Hematopoietic multipotent progenitor cell treated with erythropoietin and hydrocortisone succinate and interleukin-3 and kit ligand, for 4 days (in vitro differentiated cells): ENCODE data around the gene AGAP2.

Experiments used
- DNase-seq: peaks from one replicate; pipeline ENCODE4 v3.0.0-alpha.2; 2015

The AGAP2 gene

DNA sequence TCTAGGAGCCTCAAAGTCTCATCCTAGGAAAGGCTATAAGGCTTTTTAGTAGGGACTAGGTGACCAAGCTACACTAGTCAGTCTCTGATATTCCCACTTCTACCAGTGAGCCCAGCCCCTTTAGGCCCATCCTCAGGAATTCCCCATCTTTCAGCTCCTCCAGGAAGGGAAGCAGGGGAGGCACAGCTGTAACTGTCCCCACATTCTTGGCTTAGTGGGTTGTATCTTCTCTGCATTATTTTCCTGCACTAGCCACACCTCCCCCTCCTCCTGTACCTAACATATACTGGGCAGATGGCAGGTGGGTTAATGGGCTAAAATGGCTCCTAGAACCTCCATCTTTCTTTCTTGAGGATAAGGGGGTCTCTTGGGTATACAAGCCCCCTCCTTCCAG is 28.8 kb upstream of the AGAP2 start:
- no peak for DNase-seq

DNA sequence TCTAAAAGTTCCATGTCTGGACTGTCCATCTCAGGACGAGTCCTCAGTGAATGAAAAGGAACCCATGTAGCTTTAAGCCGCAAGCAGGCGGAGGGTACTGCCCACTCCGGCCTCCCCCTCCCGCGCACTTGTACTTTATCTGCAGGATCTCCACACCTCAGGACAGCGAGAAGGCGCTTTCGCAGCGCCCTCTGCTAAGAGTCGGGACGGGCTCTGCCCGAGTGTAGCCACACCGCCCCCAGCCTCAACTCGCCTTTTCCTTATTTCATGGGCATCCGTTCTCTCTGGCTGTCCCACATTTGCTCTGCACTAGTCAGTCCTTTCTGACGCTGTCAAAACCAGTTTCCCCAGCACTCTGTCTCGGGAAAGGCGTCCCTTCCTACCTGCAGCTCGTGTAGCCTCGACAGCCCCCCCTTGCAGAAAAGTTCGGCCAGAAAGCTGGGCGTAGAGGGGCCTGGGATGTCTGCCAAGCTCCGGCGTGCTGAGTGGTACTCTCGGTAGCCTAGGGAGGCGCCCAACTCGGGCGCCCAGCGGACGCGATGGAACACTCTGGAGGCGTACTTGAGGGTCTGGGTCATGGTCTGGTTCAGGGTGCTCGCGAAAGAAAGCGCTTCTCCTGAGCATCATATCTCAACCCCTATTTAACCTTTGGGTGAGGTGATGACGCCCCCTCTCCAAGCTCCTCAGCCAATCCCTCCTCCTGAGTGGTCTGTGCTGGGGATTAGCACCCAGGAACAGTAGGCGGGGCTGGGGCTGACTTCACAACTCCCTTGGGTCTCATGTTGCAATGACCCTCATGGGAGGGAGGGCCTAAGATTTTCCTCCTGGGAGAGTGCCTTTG is 28.1 kb upstream of the AGAP2 start, which contains the start of gene CYP27B1:
Gene CYP27B1 (minus strand): TSS at position 615 of the 841 bp plus-strand sequence. CDS start 37 bp downstream, at position 578.
- DNase-seq: peak; percentile 49

DNA sequence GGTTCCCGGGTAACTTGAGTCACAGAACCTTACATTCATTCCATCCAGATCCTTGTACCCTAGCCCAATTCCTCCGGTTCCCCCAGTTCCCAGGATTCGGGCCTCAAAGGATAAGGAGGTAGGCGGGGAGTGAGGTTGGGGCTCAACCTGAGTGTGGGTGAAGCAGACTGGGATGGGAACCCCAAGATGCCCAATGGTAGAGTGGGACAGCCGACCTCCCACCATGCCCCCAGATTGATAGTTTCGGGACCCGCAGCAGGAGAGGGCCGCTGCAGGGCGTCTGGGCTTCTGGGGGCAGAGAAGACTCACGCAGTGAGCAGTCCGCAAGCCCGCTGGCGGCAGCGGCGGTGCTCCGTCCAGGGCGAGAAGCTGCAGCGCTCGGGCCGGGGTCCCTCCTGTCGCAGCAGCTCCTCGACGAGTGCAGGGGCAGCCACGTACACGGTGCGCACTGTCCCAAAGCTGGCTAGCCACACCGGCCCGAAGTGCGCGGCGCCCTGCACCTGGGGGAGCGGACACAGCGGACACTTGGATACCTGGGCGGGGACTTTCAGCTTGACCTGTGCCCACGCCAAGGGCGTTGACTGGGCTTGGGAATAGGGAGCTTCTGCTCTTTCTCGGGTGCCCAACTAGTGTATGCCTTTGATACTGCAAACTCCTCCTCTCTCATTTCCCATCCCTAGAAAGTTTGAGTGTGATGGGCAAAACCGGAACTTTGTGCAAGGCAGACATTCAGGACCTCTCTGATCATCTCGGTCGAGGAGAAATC is 27.3 kb upstream of the AGAP2 start:
- DNase-seq: peak; percentile 27

DNA sequence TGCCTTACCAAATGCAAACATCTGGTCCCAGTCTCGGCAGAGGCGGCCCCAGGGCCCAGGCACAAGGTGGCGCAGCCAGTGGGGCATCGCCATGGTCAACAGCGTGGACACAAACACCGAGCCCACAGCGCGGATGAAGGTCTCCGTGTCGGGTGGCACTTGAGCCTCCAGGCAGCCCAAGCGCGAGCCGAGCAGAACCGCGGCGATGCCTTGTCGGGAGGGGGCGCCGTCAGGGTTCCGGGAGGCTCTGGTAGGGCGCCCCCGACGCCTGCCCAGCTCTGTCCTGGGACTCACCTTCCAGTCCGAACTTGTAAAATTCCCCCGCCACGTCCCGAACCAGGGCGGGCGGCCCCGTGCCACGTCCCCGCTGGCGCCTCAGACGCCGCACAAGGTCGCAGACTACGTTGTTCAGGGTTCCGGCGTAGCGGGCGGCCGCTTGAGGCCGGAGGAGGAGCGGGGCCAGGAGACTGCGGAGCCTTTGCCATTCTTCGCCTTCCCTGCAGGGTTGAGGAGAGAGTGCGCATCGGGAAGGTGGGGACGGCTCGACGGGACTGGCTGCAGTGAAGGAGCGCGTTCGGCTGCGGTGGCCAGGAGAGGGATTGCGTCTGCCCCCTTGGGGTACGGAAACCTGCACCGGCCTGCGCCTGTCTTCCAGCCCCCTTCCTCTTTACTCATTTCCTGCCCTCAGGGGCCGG is 26.6 kb upstream of the AGAP2 start:
- peak; percentile 63 for DNase-seq

DNA sequence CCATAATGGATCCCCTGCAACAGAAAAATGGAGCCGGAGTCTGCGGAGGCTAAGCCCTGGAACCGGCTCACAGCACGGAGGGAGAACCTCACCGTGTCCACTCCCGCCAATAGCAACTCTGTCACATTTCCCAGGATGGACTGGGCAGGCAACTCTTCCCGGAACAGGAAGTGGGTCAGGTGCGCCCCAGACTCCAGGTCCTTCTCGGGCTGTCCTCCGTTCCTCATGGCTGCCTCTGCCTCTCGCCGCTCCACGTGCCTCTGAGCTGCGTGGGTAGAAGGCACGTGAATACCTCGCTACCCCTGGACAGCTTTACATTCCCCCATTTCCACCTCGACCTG is 26.1 kb upstream of the AGAP2 start:
- DNase-seq: peak; percentile 12

DNA sequence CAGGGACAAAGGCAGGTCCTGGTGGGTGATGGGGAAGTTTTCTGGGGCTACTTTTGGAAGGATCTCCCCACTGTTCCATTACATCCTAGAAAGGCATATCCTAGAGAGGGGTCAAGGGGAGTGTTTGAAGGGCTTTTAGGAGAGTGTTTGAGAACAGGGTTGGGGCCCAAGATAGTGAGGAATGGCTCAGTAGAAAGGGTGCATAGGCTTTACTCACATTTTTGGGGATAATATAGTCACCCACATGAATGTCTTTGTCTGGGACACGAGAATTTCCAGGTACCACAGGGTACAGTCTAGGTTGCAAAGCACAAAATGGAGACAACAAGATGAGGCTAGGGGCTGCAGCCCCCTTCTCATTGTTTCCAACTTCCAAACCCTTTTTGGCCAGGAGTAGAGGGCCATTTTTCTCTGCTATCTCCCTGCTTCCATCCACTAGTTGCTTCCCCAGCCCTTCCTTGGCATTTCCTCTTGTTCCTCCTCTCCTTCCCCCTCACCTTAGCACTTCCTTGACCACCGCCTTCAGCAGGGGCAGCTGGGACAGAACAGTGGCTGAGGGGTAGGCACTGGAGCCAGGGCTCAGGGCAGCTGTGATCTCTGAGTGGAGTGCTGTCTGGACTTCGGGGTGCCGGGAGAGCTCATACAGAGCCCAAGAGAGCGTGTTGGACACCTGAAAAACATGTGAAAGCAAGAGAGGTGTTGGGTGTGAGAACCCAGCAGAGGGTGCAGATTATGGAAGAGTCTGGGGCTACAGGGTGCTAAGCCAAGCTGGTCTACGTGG is 25.5 kb upstream of the AGAP2 start:
- no peak for DNase-seq

DNA sequence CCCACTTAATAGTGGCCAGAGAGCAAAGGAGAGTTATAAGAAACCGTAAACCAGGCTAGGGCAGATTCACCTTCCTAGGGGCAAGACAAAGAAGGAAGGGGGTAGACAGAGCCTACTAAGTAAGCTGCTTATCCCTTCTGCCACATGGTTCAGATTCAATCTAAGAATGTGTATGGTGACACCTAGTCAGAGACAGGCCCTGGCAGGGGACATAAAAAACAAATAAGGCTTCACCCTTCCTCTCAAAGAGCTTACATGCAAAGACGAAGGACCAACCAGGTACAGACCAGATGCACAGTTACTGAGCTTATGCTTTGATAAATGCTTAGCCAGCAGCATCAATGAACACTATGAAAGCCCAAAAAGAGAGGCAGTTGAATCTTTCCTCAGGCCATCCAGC is 23.9 kb upstream of the AGAP2 start:
- no peak for DNase-seq

DNA sequence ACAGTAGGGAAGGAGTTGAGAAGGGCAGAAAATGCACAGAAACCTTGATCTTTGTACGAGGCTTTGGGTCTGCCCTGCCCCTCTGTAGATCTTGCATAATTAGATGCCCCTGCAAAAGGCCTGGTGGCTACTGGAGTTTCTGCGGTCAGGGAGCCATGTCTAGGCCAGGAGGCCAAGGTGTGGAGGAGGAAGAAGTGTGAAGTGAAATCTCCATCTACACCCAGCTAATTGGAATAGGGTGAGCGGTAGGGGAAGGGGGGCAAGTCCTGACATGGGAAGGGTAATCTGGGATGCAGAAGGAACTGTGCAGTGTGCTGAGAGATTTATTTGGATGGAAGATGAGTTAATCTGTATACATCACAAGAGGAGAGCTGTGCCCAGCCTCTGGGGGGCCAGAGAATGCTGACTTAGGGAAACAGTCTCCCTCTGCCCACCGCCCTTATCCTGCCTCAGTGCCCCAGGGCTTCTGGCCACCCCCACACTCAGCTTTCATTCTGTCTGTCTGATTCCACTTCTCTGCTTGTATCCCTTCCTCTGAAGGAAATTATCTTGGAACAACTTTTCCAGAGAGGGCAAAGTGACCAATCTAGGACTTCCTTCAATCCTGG is 23.0 kb upstream of the AGAP2 start:
- DNase-seq: no peak

DNA sequence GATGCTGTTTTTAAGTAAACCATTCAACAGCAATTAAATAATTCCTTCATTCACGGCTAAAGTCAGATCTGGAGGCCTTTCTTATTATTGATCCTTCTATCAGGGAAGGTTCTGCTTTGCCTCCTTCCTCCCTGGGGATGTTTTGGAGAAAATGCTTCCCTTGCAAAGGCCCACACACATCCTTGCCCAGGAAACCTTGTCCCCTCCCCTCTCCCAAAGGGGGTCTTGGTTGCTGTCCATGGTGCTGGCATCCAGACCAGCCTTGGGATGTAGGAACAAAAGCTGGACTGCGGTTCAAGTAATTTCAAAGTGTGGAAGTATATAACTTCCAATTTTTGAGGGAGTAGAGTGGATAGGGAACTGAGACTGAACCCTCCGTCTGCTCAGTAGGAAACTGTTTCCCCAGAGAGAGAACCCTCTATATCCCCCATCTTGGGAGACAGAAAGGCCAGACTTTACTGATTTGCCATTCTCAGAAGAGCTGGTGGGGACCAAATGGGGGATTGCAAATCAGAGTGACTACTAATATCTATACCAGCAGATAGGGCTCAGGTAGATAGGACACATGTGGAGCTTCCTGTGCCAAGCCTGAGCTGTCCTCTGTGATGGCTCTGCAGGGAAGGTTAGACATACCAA is 21.9 kb upstream of the AGAP2 start:
- no peak for DNase-seq

DNA sequence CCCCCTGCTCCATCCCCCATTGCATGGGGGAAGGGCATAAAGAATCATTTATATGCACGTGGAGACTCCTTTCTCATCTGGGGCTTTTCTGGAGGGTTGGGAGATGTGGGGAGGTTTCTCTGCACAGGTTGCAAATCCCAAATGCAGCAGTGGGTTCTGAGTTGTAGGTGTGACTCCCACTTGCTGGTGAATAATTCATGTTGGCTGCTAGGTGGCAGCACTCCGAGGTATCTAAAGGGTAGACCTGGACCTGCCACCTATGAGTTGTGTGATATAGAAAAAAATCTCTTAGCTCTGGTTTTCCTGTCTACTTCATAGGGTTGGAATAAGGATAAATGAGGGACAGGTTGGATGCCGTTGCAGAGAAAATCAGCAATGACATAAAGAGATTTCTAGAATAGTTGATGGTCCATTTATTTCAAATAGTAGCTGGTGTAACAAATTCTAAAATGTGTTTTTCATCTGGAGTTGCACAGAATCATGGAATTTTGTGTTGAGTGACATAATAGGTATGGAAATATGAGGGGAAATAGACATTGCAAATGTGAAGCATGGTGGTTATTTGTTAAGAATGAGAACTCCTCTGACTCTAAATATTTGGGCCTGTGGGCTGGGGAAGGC is 20.9 kb upstream of the AGAP2 start:
- DNase-seq: peak; percentile 62

DNA sequence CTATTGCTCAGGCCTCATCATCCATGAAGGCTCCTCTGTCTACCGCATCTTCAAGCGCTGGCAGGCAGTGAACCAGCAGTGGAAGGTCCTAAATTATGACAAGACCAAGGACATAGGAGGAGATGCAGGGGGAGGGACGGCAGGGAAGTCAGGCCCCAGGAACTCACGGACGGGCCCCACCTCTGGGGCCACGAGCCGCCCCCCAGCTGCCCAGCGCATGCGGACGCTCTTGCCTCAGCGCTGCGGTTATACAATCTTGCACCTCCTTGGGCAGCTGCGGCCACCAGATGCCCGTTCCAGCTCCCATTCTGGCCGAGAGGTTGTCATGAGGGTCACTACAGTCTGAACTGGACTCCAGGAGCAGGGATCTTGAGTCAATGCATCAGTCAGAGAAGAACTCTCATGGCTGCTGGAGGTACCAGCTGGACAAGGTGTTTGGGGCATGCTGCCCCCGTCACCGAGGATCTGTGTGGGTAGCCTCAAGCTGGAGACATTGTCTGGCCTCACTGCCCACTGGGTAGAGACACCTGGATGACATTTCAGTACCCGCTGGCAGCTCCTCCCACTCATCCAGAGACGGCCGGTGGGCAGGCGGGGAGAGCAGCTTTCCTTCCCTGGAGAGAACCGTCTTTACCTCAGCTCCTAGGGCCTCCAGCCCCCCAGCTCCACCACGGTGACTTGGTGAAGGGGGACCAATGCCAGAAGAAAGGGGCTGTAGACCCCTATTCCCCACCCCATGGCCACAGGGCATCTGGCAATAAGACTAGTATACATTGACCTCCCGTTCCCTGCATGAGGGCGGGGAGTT is 20.2 kb upstream of the AGAP2 start:
- no peak for DNase-seq

DNA sequence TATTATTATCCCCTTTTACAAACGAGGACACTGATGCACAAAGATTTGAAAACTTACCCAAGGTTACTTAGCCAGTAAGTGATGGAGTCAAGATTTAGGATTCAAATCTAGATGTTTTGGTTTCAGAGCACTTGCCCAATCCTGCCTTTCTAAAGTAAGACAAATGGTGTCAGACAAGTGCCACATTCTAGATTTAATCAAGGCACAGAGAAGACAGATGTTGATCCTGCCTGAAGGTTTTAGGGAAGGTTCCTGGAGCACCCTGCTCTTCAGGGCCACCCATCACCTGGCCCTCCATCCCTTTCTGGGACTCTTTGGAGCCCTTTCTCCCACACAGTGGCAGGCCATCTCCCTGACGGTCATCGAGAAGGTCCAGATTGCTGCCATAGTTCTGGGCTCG is 19.2 kb upstream of the AGAP2 start:
- DNase-seq: no peak

DNA sequence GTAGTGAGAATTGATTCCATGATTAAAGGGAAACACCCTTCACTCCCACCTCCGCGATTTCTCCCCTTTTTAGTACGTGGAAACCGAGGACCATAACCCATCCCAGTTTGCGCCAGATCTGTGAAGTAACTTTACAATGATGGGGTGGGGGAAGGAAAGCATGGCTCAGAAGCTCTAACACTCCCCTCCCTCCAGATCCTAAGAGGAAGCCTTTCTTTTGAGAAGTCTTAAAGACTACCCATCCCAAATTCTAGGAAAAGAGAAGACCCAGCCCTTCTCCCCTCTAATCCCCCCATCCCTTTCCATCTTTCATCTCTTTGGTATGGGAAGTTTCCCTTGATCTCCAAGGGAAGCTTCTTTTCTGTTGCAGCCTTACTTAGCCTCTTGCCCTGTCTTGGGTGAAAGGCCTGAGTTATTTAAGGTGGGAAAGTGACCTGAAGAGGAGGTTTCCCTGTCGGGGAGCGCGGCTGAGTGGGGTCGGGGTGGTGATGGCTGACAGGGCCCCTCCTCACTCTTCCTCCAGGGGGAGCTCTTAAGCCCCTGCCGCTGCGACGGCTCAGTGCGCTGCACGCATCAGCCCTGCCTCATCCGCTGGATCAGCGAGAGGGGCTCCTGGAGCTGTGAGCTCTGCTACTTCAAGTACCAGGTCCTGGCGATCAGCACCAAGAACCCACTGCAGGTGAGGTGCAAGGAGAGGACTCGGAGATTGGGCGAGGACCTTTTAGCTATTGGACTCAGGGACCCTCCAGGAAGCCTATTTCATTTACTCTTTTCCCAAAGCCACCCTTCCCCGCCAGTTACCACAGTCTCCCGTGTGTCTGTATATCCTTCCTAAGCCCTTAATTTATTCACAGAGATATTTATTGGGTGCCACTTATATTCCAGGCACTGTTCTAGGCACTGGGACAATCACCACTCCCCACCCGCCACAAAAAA is 18.1 kb upstream of the AGAP2 start:
- DNase-seq: peak; percentile 88

DNA sequence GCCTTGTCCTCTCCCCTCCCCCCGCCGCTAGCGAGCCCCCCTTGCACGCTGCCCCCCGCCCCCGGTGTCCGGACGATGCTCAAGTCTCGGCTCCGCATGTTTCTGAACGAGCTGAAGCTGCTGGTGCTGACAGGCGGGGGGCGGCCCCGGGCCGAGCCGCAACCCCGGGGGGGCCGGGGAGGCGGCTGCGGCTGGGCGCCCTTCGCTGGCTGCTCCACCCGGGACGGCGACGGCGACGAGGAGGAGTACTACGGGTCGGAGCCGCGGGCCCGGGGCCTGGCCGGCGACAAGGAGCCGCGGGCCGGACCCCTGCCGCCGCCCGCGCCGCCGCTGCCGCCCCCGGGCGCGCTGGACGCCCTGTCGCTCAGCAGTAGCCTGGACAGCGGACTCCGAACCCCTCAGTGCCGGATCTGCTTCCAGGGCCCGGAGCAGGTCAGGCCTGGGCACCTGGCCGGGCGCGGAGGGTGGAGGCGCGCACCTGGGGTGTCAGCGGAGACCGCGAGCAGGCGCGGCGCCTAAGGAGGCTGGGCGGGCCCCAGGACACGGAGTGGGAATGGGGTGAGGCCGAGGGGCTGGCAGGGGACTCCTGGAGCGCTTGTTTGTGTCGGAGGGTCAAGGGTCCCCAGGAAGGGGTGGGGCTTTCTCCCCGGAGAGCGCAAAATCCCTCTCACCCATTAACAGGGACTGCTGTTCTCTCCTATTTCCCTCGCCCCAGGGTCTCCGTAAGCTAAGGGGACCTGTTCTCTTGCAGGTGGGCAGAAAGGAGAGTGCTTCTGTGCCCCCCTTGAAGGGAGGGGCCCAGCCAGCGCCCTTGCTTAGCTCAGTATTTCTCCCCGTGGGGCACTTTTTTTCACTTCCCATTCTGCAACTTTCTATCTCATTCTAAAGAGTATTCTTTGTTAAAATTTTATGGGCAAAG is 17.2 kb upstream of the AGAP2 start:
- DNase-seq: peak; percentile 43

DNA sequence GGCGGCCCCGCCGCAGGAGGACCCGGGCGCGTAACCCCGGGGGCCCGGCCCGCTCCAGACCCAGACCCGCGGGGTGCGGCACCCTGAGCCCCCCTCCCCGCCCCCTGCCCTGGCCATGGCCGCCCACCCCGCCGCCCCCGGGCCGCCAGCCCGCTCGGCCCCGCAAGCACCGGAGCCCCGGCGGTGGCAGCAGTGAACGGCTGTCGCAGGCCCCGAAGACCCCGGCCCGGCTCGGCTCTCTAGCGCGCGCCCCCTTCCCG is 16.6 kb upstream of the AGAP2 start:
- DNase-seq: no peak

DNA sequence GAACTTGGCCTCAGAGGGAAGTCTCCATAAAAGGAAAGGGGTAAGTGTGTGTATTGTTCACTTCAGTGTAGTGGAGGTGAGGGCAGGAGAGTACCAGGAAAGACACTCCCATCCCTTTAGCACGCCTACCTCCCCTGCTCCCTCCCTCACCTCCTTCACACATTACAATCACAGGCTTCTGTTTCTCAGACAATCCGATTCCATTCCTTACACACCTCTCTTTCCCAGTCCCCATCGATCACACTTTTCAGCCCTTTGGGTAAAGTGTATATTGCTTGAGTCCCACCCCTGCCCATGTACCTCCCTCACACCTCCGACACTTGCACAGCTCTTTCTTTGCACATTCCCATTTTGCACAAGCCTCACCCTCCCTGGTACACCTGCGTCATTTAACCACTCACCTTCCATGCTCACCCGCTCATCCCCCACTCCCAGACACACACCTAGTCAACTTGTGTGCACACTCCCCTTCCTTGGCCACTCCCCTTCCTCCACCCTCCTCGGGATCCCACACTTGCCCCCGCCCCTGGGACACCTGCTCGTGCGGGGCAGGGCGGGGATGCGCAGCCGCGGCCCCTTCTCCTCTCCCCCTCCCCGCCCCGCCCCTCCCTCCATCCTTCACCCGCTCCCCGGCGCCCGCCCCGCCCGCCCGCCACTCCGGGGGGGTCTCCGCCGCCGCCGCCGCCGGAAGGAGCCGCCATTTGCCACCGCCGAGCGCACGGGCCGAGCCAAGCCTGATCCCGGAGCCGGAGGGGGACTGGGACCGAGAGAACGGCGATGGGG is 16.1 kb upstream of the AGAP2 start, which contains the start of gene MARCHF9:
Gene MARCHF9 (plus strand): TSS at position 693 of the 783 bp plus-strand sequence. CDS start 426 bp downstream, outside the sequence.
- peak; percentile 77 for DNase-seq

DNA sequence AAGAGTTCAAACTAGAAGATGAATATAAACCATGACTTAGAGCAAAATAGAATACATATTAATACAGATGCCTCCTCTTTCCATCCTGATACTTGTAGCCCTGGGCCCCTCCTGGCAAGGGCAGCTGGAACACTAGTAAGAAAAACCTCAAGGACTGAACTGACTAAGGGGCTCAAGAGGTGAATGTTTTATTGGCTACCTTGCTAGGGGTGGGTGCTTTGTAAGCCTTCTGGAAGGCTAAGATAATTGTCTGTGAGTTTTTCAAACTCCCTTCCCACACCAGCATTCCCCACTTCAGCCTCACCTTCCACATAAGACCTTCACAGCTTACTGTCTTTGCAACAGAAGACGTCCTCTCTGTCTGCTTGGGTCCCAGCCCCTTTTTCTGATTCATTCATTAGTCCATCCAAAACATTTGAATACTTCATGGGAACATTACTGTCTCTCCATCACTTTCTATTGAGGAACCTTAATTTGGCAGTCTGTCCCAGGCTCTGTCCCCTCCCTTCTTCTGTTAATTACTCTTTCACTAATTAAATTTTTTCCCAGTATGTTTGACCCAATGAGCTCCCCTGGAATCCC is 15.3 kb upstream of the AGAP2 start:
- DNase-seq: peak; percentile 44
